Astrocyte of the spinal cord (primary cell): ENCODE results near the gene CLEC18A.

Experiments
- DNase-seq: peaks from one replicate; pipeline ENCODE4 v3.0.0; 2011; ENCODE audit warnings: low read depth, low spot score
- H3K4me3 ChIP-seq: 2 replicates; pipeline ENCODE4 v1.5.1; 2011; ENCODE audit warnings: low read depth, mild to moderate bottlenecking, low read length, moderate library complexity
- in situ Hi-C: cut with HindIII; loops from 2 replicates; pipeline ENCODE4 v1.10.0; 2017; ENCODE audit warnings: low sequenced_read_pairs
- TF ChIP-seq, protein P1 (sequence below): IDR thresholded peaks from 2 replicates; pipeline ENCODE4 v1.5.1; 2012; ENCODE audit warnings: low read depth, mild to moderate bottlenecking, low read length, inconsistent platforms

CLEC18A gene

DNA sequence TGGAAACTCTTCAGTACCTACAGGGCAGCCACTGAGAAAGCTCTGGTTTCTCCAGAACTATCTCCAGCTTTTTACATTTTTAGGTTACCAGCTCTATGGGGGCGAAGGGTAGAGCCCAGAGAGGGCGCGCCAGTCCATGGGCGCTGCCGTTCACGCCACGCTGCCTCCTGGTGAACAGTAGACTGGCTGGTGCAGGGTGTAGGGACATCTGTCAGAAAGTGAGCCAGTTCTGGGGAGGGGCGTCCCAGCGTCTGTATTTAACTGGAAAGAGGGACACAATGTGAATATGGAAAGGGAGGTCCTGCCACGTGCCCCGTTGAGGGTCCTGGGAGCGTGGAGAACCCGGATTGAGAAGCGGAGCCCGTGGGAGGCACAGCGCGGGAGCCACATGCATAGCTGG, 16.4 kb upstream of the CLEC18A start:
- TF ChIP-seq, protein P1, sequence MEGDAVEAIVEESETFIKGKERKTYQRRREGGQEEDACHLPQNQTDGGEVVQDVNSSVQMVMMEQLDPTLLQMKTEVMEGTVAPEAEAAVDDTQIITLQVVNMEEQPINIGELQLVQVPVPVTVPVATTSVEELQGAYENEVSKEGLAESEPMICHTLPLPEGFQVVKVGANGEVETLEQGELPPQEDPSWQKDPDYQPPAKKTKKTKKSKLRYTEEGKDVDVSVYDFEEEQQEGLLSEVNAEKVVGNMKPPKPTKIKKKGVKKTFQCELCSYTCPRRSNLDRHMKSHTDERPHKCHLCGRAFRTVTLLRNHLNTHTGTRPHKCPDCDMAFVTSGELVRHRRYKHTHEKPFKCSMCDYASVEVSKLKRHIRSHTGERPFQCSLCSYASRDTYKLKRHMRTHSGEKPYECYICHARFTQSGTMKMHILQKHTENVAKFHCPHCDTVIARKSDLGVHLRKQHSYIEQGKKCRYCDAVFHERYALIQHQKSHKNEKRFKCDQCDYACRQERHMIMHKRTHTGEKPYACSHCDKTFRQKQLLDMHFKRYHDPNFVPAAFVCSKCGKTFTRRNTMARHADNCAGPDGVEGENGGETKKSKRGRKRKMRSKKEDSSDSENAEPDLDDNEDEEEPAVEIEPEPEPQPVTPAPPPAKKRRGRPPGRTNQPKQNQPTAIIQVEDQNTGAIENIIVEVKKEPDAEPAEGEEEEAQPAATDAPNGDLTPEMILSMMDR = no peak
- no peak overlapping the region for H3K4me3 ChIP-seq
- in situ Hi-C loops = no loop called here
- no peak for DNase-seq

DNA sequence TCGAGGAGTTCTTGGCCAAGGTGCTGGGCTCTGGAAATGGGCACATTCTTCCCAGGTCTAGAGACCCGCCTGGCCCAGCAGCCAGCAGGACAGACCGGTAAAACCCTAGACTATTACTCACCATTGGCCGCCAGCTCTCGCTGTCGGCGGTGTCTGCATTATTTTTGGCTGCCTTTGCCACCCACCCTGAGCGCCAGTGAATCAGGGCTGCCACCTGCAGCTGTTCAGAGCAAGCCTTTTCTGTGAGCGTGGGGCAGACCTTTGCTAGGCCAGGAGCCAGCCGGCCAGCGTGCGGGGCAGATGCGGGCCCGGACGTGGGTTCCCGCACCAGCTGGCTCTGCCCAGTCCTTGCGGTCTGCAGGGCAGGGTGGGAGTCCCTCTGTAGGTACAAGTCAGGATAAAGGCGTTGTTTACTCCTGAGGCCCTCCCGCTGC, 15.8 kb upstream of the CLEC18A start:
- TF ChIP-seq, protein P1 = no peak
- DNase-seq = no peak
- H3K4me3 ChIP-seq = no peak overlapping the region

DNA sequence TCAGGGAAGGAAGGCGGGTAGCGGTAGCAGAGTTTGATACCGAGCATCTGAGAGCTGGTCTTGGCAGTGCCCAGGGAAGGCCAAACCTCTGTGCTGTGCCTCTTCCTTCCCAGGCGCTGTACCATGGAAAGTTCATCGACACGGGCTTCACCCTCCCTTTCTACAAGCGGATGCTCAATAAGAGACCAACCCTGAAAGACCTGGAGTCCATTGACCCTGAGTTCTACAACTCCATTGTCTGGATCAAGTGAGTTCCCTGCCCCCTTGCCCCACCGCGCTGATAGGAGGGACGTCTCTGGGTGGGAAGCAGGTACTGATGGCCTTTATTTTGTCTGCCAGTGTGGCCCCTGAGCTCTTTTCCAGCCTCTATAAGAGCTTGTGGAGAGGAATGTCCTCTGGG, 15.4 kb upstream of the CLEC18A start:
- in situ Hi-C loops = no loop called here
- TF ChIP-seq, protein P1 = no peak
- no peak overlapping the region for H3K4me3 ChIP-seq
- DNase-seq = no peak

More for the DNA sequence above, 15.8 kb upstream of the CLEC18A start:
- in situ Hi-C loops = no loop called here

- in situ Hi-C loops = no loop called here
- TF ChIP-seq, protein P1 = no peak
- no peak for DNase-seq
- H3K4me3 ChIP-seq = no peak overlapping the region
Measured at GRCh38 chr16:69936252-69936651, 14.9 kb upstream of the CLEC18A start.

DNA sequence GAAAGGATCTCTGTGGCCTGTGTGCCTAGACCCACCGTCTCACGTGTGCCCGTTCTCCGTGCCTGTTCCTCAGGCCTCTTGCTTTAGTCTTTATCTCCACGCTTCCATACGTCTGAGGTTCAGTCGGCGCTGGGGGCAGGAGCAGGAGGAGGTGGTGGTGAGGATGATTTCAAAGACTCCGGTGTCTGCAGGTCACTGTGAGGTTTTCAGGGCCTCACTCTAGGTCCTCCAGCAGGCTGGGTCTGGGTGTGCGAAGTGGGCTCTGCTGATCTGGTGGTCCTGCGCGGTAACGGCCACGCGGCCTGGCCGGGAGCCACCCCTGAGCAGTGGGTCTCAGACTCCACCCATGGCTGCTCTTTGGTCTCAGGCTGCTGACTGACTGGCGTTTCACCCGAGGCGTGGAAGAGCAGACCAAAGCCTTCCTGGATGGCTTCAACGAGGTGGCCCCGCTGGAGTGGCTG, 14.4 kb upstream of the CLEC18A start:
- TF ChIP-seq, protein P1 = no peak
- H3K4me3 ChIP-seq = no peak overlapping the region
- no peak for DNase-seq
- in situ Hi-C loops = no loop called here

GRCh38 chr16:69937465-69937951, 13.6 kb upstream of the CLEC18A start:
- TF ChIP-seq, protein P1 = peak; percentile 39
- H3K4me3 ChIP-seq = no peak overlapping the region
- in situ Hi-C loops = no loop called here
- DNase-seq = no peak
